Measurements from ENCODE around the gene PLD4. TPM values are rescaled to one million over a fixed set of nuclear protein-coding genes. Genes with fewer than 3 reads are reported as not detected.
"Not testable (repeated sequence)": the region's sequence is repeated elsewhere in the genome, so short reads cannot be mapped to it uniquely, and the experiment has no call there.

The PLD4 gene
- total and polyA plus RNA-seq, 2 of the 8 experiments (the other 6 are each of a cell fraction or from before 2014, with no cell fraction given) = 0.05 TPM; not detected in 1

GRCh38 chr14:104884381-104884780 is 40.3 kb upstream of the PLD4 start:
- not testable (repeated sequence) for H3K23ac ChIP-seq (ENCODE audit: insufficient read length); H4K5ac ChIP-seq (ENCODE audit: insufficient read length, low read depth, low read length); H3K14ac ChIP-seq (ENCODE audit: insufficient read length); H3K27ac ChIP-seq (ENCODE audit: low read depth, low read length); H4K91ac ChIP-seq (replicated peaks; ENCODE audit: insufficient read length, low read length); H2BK20ac ChIP-seq (ENCODE audit: low read length); H2BK5ac ChIP-seq (ENCODE audit: low read depth, low read length); H3K9me3 ChIP-seq (ENCODE audit: insufficient read depth in 2 of 2, low read depth in 1 of 2, low read length in 1 of 2); DNase-seq (ENCODE audit: low read depth in 1 of 2, low spot score in 2 of 2); H2BK120ac ChIP-seq (replicated peaks; ENCODE audit: low read depth, low read length); H2AFZ ChIP-seq (ENCODE audit: low read length); H3K23me2 ChIP-seq (ENCODE audit: low read depth, low read length); H3K4me3 ChIP-seq (ENCODE audit: extremely low read depth in 1 of 4, insufficient read depth in 2 of 4, low read depth in 3 of 4, low read length in 4 of 4); H4K8ac ChIP-seq (ENCODE audit: extremely low read depth, insufficient read depth, low read length); H3K18ac ChIP-seq (ENCODE audit: extremely low read depth, low read length); H2BK12ac ChIP-seq (ENCODE audit: low read depth, low read length); H3K9ac ChIP-seq (replicated peaks in 1 of 4; ENCODE audit: extremely low read depth in 1 of 4, low read depth in 3 of 4, low read length in 3 of 4); H3K4ac ChIP-seq (replicated peaks; ENCODE audit: insufficient read length, low read depth, low read length); H3K4me2 ChIP-seq (ENCODE audit: insufficient read depth in 1 of 2, low read depth in 2 of 2, low read length in 2 of 2); FAIRE-seq; H3K56ac ChIP-seq (replicated peaks; ENCODE audit: insufficient read length, low read depth, low read length); H2AK5ac ChIP-seq (ENCODE audit: low read depth, low read length); H3K79me2 ChIP-seq (ENCODE audit: control insufficient read depth in 1 of 2, insufficient read depth in 2 of 2, low read length in 2 of 2); H2BK15ac ChIP-seq (ENCODE audit: low read length); H3K79me1 ChIP-seq (ENCODE audit: low read depth, low read length); H3K27me3 ChIP-seq (replicated peaks in 1 of 4; ENCODE audit: control insufficient read depth in 3 of 4, extremely low read depth in 1 of 4, insufficient read depth in 3 of 4, low read length in 3 of 4)
- Histone ChIP-seq H4K20me1 (replicated peaks in 1 of 2; ENCODE audit: control insufficient read depth in 1 of 2, insufficient read depth in 2 of 2, low read length in 2 of 2) (peaks cover 0 to 18% of the 10 kb centered on the region in 2 experiments), H3K36me3 (ENCODE audit: control insufficient read depth in 2 of 4, insufficient read depth in 4 of 4, low read length in 3 of 4) (peaks cover 2 to 42% (median 5%) of the 10 kb centered on the region in 4 experiments; a peak in 5 of 8 replicates), H3K4me1 (replicated peaks in 1 of 4; ENCODE audit: control insufficient read depth in 3 of 4, insufficient read depth in 4 of 4, low read length in 3 of 4) (peaks cover 0 to 13% (median 0%) of the 10 kb centered on the region in 4 experiments; a peak in 2 of 7 replicates)
- CTCF ChIA-PET (ENCODE audit: partially characterized antibody) = interaction anchor here (0.8 to 4.5 kb wide), 3 partner anchors 11 to 40 kb away, joined by 3 to 26 read pairs (median 3); no protein-coding TSS in a partner anchor
- WGBS, 2 experiments (ENCODE audit: extremely low coverage in 1 of 2, insufficient coverage in 1 of 2, insufficient read length in 1 of 2, insufficient replicate concordance in 2 of 2, low coverage in 1 of 2, low lambda C conversion rate in 2 of 2, missing lambda C conversion rate in 1 of 2) = 89% methylated on average over 15 of the region's 34 CpGs; no CpG with 5 or more reads in 1 of the 2 experiments
- POLR2A ChIA-PET (ENCODE audit: partially characterized antibody) = interaction anchor here (1.2 to 2.4 kb wide), 2 partner anchors 8 to 122 kb away, joined by 3 to 8 read pairs; no protein-coding TSS in a partner anchor

Data from H1 (cell line).